ENCODE data around the gene SLC9A8. TPM values are rescaled to one million over a fixed set of nuclear protein-coding genes. Genes with fewer than 3 reads are reported as not detected.
A peak's percentile ranks its signal among the peaks of the same experiment; 100 is the strongest.

The SLC9A8 gene
- total RNA-seq, 1 experiment from 2014 or later: 7.5 TPM

- no peak for TF ChIP-seq CTCF (conservative IDR thresholded peaks at IDR 0.05)
- Mint-ChIP-seq H3K27me3 (ENCODE audit: low read depth) (no peaks in the 10 kb centered on the region), H3K27ac (peak overlapping the region; percentile 97 to 99 (median 98); a peak in 6 of 7 replicates), H3K36me3 (ENCODE audit: insufficient read depth in 1 of 3, low read depth in 3 of 3) (peaks cover 0 to 25% (median 18%) of the 10 kb centered on the region in 3 experiments; a peak in 6 of 7 replicates), H3K9me3 (no peaks in the 10 kb centered on the region; a peak in 1 of 5 replicates), H3K4me3 (peak overlapping the region; percentile 89 to 93), H3K4me1 (peaks cover 17 to 27% of the 10 kb centered on the region in 2 experiments)
- H3K27me3 ChIP-seq (ENCODE audit: insufficient read depth, low read length): no peaks in the 10 kb centered on the region
- no peaks in the 10 kb centered on the region; the same call in 1 of the 2 replicates for H3K4me1 ChIP-seq (ENCODE audit: insufficient read depth, low read length)
- H3K27ac ChIP-seq (ENCODE audit: insufficient read length, low read depth, low read length): no peak overlapping the region
- no peak overlapping the region for H3K14ac ChIP-seq (ENCODE audit: insufficient read depth, low read length)
- no peak overlapping the region for H4K5ac ChIP-seq (ENCODE audit: insufficient read length, low read depth, low read length)
- no peaks in the 10 kb centered on the region for H3K79me2 ChIP-seq (ENCODE audit: insufficient read depth, low read length)
- no peak overlapping the region for H2BK15ac ChIP-seq (ENCODE audit: low read depth, low read length)
- no peak for DNase-seq
- no peak overlapping the region for H4K91ac ChIP-seq (ENCODE audit: insufficient read length, low read depth, low read length)
- H3K9ac ChIP-seq (ENCODE audit: extremely low read depth, insufficient read length, low read length): peak overlapping the region; percentile 63
- no peak overlapping the region for H2AFZ ChIP-seq (ENCODE audit: low read length)
- H3K18ac ChIP-seq (ENCODE audit: insufficient read length, low read depth, low read length): no peak overlapping the region
- no peaks in the 10 kb centered on the region for H4K20me1 ChIP-seq (ENCODE audit: control insufficient read depth, insufficient read depth, insufficient read length)
- WGBS (ENCODE audit: extremely low coverage, insufficient read length, low lambda C conversion rate): no CpG with 5 or more reads among the region's 11 CpGs
- no peak overlapping the region for H4K8ac ChIP-seq (replicated peaks; ENCODE audit: insufficient read length, low read depth, low read length)
- no peak overlapping the region for H3K4ac ChIP-seq (ENCODE audit: low read depth, low read length)
- H3K23me2 ChIP-seq (ENCODE audit: insufficient read length, low read depth, low read length, poor library complexity, severe bottlenecking): peaks cover 8% of the 10 kb centered on the region
- peak overlapping the region; percentile 88 for H3K4me2 ChIP-seq (ENCODE audit: insufficient read depth, insufficient read length, low read length)
- no peak overlapping the region for H2BK12ac ChIP-seq (ENCODE audit: insufficient read length, low read depth, low read length)
- H3K79me1 ChIP-seq (ENCODE audit: insufficient read depth, low read depth, low read length, poor library complexity, severe bottlenecking): no peaks in the 10 kb centered on the region
- H3K56ac ChIP-seq (ENCODE audit: insufficient read length, low read depth, low read length): no peak overlapping the region
- H3K23ac ChIP-seq (ENCODE audit: insufficient read length, low read depth, low read length): no peak overlapping the region
- H2BK5ac ChIP-seq (ENCODE audit: insufficient read length, low read length): no peak overlapping the region
- H2BK120ac ChIP-seq (ENCODE audit: low read depth, low read length, poor library complexity, severe bottlenecking): no peak overlapping the region
- H3K9me3 ChIP-seq (ENCODE audit: control insufficient read depth, low read depth, low read length): no peaks in the 10 kb centered on the region
- no peak overlapping the region for H3T11ph ChIP-seq (ENCODE audit: low read length)
- H2AK5ac ChIP-seq (ENCODE audit: insufficient read length, low read length): no peak overlapping the region
- no peak overlapping the region for H2BK20ac ChIP-seq (ENCODE audit: low read depth, low read length, poor library complexity, severe bottlenecking)
Measured at GRCh38 chr20:49813305-49813974, 812 bp downstream of the SLC9A8 start.

Measured in H9 (cell line).